OCI-LY7 (cell line): ENCODE results near the gene GPRC5C.

Experiments
- CTCF ChIP-seq: fragments of 200-600 bp; sonication (generic); conservative IDR thresholded peaks from 2 replicates; pipeline ENCODE4 v1.5.1; 2014; ENCODE audit warnings: mild to moderate bottlenecking, antibody characterized with exemption, low read length, moderate library complexity, mixed read lengths
- EZH2phosphoT487 ChIP-seq: fragments of 200-600 bp; sonication (generic); IDR thresholded peaks from 2 replicates; pipeline ENCODE4 v1.6.1; 2018; ENCODE audit warnings: low read depth, borderline replicate concordance, mild to moderate bottlenecking, mixed run types, antibody characterized with exemption, low read length, moderate library complexity, mixed read lengths

DNA sequence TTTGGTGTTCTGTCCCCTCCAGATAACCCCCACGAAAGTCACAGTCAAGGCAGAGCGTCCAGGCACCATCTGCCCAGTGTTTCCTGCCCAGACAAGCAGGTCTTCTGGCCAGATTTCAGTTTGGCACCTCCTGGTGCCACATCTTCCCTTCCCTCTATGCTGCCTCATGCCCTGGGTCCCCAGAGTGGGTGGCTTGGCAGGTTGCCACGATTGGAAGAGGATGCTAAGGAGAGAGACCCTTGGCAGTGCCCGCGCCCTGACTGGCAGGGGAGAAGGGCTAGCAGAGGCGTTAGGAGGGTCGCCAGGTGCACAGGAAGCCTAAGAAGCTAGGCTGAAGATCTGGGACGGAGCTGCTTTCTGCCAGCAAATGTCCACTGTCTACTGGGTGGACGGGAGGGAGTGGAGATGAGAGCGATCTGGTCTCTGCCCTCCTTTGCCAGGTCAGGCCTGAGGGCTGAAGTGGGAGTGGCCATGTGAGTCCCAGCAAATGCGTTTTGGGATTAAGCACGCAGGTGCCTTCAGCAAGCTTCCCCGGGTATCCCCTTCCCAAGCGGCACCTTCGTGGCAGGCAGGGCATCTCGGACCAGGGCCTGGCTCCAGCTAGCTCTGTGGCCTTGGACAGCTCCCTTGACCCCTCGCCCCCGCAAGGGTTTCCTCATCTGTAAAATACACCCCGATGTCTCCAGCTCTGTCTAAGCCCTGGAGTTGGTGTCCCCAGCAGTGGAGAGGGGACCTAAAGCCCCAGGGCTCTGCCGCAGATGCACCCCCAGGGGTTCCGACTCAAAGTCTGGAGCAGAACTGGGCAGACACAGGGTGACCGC is 21.2 kb downstream of the GPRC5C start:
- TF ChIP-seq CTCF = no peak
- TF ChIP-seq EZH2phosphoT487 = no peak
